SK-N-MC (cell line): ENCODE measurements around the gene PRM2.

ENCODE experiments used
- DNase-seq: peaks from one replicate; pipeline ENCODE4 v3.0.0-alpha.2; 2011; ENCODE audit warnings: low read depth, low spot score
- H3K27ac ChIP-seq: fragments of 200-600 bp; sonication (generic); 2 replicates; pipeline ENCODE4 v1.5.1; 2016; ENCODE audit warnings: mixed run types
- H3K36me3 ChIP-seq: fragments of 200-600 bp; sonication (generic); 2 replicates; pipeline ENCODE4 v1.6.1; 2017; ENCODE audit warnings: antibody characterized with exemption, low read length, mixed read lengths; ENCODE audit not compliant: insufficient read depth
- H3K4me3 ChIP-seq: fragments of 200-600 bp; sonication (generic); 2 replicates; pipeline ENCODE4 v1.5.1; 2016
- H3K9ac ChIP-seq: fragments of 200-600 bp; sonication (generic); 2 replicates; pipeline ENCODE4 v1.8.0; 2017; ENCODE audit warnings: mixed run types, mixed read lengths; ENCODE audit not compliant: insufficient read length
- H3K9me3 ChIP-seq: fragments of 200-600 bp; sonication (generic); 2 replicates; pipeline ENCODE4 v1.6.1; 2017; ENCODE audit warnings: low read depth, mild to moderate bottlenecking, antibody characterized with exemption, low read length, moderate library complexity, mixed read lengths
- EZH2 ChIP-seq: fragments of 200-600 bp; sonication (generic); IDR thresholded peaks from one replicate; pipeline ENCODE4 v1.6.1; 2017; ENCODE audit warnings: antibody characterized with exemption
- FOXP2 ChIP-seq: optimal IDR thresholded peaks from 2 replicates; pipeline ENCODE3; 2011; ENCODE audit warnings: mild to moderate bottlenecking, moderate library complexity; ENCODE audit not compliant: insufficient read depth; ENCODE audit errors: extremely low read length, control extremely low read depth
- POLR2AphosphoS5 ChIP-seq: IDR thresholded peaks from 2 replicates; pipeline ENCODE4 v1.6.1; 2012; ENCODE audit warnings: mild to moderate bottlenecking, low read depth, low read length, borderline replicate concordance

PRM2 gene

GRCh38 chr16:11280616-11281522 is 4.6 kb upstream of the PRM2 start, which contains the start of gene PRM1:
TSS of gene PRM1 (minus strand) at chr16:11281330. CDS start at chr16:11281238, 92 bp downstream.
- no peaks in the 10 kb centered on the region for H3K9me3 ChIP-seq
- H3K27ac ChIP-seq = no peak within 1 kb of the TSS
- DNase-seq = no peak
- no peaks in the 10 kb centered on the region for H3K36me3 ChIP-seq
- TF ChIP-seq EZH2 (no peak), POLR2AphosphoS5 (no peak), FOXP2 (no peak)
- no peak within 1 kb of the TSS for H3K4me3 ChIP-seq
- no peak within 1 kb of the TSS for H3K9ac ChIP-seq

GRCh38 chr16:11278681-11279628 is 2.7 kb upstream of the PRM2 start:
- H3K9me3 ChIP-seq = no peaks in the 10 kb centered on the region
- no peak overlapping the region for H3K4me3 ChIP-seq
- TF ChIP-seq POLR2AphosphoS5 (no peak), EZH2 (no peak), FOXP2 (no peak)
- no peaks in the 10 kb centered on the region for H3K36me3 ChIP-seq
- H3K9ac ChIP-seq = no peak overlapping the region
- H3K27ac ChIP-seq = no peak overlapping the region
- no peak for DNase-seq

GRCh38 chr16:11277607-11278337 is 1.5 kb upstream of the PRM2 start:
- Histone ChIP-seq H3K36me3 (no peaks in the 10 kb centered on the region), H3K4me3 (no peak overlapping the region), H3K27ac (no peak overlapping the region), H3K9me3 (no peaks in the 10 kb centered on the region), H3K9ac (no peak overlapping the region)
- DNase-seq = no peak
- TF ChIP-seq FOXP2 = no peak
- no peak for TF ChIP-seq POLR2AphosphoS5
- TF ChIP-seq EZH2 = no peak

GRCh38 chr16:11276896-11277593 is 765 bp upstream of the PRM2 start:
- DNase-seq = no peak
- Histone ChIP-seq H3K36me3 (no peaks in the 10 kb centered on the region), H3K9ac (no peak overlapping the region), H3K9me3 (no peaks in the 10 kb centered on the region), H3K4me3 (no peak overlapping the region), H3K27ac (no peak overlapping the region)
- no peak for TF ChIP-seq POLR2AphosphoS5
- TF ChIP-seq FOXP2 = no peak
- TF ChIP-seq EZH2 = no peak

- H3K36me3 ChIP-seq = no peaks in the 10 kb centered on the region
- no peak for TF ChIP-seq POLR2AphosphoS5
- H3K27ac ChIP-seq = no peak overlapping the region
- no peak overlapping the region for H3K9ac ChIP-seq
- no peaks in the 10 kb centered on the region for H3K9me3 ChIP-seq
- no peak for DNase-seq
- H3K4me3 ChIP-seq = no peak overlapping the region
These were observed 1.3 kb downstream of the PRM2 start for GRCh38 chr16:11274964-11275363.

GRCh38 chr16:11273721-11274324 is 2.5 kb downstream of the PRM2 start:
- Histone ChIP-seq H3K4me3 (no peak overlapping the region), H3K36me3 (no peaks in the 10 kb centered on the region), H3K9ac (no peak overlapping the region), H3K27ac (no peak overlapping the region), H3K9me3 (no peaks in the 10 kb centered on the region)
- no peak for DNase-seq
- TF ChIP-seq EZH2 = no peak
- no peak for TF ChIP-seq POLR2AphosphoS5
- TF ChIP-seq FOXP2 = no peak
